GM21619 (cell line): ENCODE measurements around the gene ZBTB46.

ENCODE experiments used
- ATAC-seq: cut with Tn5 transposase; IDR thresholded peaks from one replicate; pipeline ENCODE4 v1.9.1; 2021; ENCODE audit not compliant: unreplicated experiment

ZBTB46 gene

DNA sequence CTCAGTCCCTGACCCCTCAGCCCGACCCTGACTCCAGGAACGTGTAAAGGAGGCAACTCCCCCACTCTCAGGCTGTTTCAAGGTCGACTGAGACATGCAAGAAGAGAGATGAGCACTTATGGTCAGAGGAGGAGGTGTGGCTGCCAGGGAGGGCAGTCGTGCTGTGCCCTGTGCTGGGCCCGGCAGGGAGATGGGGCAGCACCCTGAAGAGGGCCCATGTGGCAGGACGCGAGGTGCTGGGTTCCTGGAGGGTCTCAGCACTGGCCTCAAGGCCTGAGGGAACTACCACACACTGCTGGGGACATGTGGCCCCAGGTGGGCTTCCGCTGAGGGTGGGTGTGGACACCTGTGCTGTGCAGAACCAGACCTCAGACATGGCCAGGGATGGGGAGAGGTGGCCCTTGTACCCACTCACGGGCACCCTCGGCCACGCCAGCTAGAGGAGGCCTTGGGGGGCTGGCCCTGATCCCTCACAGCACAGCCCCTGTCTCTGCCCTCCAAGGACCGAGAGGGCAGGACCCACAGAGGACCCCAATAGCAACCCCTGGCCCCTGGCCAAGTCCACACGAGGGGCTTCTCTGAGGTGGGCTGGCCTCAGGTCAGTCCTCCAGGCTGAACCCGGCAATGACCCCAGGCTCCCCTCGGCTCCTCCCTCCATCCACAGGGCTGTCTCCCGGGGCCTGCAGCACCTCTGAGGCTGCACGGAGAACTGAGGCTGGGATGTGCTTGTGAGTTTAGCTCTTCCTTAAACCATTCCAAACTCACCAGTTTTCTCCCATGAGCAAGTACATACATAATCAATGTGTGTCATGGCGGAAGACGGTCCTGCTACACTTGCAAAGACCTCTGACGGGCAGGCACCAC lies 82.8 kb downstream of the ZBTB46 start:
- no peak for ATAC-seq

DNA sequence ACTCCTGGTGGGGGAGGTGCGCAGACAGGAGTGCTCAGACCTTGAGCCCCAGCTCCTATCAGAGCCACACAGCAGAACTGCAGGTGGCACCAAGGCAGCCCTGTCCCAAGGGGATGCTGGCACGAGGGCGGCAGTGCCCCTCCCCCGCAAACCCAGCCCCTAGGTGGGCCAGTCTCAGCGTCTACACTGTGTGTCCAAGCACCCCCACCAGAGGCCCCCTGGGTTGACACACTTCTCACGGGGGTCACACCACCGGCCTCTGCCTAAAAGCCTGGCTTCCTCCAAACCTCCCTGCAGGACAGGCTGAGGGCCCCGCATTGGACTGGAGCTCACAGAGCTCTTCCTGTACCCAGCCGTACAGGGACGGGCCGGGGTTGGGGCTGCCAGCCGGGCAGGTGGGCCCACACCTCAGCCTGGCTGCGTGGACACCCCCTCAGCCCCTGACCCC lies 83.4 kb downstream of the ZBTB46 start:
- ATAC-seq = no peak

DNA sequence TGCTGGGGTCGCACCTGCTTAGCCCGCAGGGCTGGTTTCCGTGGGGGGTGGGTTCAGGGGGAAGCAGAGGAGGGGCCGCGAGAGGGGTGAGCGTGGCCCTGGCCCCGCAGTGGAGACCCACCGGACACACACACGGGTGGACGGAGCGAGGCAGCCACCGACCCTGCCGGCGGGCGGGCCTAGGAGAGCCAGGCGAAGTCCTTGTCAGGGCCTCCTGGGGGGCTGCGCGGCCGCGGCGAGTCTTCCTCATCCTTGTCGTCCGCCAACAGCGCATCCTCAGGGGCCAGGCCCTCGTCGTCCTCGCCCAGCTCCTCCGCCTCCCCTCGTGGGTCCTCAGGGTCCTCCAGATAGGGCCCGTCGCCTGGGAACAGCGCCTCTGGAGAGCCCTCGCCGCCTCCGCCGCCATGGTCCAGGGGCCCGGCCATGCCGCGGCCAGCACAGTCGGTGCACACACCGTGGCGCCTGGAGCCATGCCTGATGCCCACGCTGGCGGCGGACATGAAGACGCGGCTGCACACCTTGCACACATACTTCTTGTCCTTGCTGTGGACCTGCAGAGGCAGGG lies 84.2 kb downstream of the ZBTB46 start:
- no peak for ATAC-seq

DNA sequence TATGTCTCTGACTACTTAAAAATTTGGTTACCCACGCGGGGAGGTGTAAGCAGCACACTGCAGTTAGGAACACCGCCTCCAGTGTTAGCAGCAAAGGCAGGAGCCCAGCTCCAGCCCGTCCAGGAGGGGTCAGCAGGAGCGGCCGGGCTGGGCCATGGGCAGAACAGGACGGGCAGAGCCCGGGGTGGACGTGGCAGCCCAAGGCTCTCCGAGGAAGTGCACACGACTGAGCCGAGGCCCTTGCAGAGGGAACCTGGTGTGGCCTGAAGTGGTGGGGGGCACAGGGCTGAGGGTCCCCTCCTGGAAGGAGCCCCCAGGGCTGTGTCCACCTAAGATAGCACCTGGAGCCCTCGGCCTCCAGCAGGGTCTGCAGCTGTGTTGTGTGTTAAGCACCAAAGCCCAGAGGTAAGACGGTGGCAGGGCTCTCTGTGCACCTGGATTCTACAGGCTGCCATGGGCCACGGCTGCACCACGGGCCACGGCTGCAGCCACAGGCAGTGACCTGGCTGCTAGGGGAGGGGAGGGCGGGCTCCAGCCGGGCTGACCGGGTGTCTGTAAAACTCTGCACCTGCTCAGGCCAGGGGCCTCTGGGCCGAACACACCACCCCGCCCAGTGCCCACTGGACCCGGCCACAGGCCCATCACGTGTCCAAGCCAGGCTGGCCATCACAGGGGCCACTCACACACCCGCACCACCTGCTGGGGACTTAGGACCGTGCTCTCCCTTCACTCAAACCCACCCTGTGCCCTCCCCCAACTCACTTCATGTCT lies 84.9 kb downstream of the ZBTB46 start:
- no peak for ATAC-seq

DNA sequence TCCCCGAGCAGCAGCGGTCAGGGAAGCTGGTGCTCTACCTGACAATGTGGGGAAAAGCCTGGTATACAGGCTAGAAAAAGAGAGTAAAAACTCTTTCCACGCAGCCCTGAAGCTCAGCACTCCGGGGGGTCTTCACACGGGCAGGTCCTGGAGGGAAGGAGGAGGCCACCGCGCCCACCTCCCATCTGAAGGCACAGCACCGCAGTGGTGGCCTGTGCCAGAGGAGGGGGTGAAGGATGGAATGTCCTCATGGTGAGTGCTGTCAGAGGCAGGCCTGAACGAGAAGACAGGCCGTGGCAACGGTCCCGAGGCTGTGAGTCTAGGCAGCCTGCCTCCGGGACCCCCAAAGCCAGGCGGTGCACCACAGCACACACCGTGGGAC lies 85.6 kb downstream of the ZBTB46 start:
- no peak for ATAC-seq

DNA sequence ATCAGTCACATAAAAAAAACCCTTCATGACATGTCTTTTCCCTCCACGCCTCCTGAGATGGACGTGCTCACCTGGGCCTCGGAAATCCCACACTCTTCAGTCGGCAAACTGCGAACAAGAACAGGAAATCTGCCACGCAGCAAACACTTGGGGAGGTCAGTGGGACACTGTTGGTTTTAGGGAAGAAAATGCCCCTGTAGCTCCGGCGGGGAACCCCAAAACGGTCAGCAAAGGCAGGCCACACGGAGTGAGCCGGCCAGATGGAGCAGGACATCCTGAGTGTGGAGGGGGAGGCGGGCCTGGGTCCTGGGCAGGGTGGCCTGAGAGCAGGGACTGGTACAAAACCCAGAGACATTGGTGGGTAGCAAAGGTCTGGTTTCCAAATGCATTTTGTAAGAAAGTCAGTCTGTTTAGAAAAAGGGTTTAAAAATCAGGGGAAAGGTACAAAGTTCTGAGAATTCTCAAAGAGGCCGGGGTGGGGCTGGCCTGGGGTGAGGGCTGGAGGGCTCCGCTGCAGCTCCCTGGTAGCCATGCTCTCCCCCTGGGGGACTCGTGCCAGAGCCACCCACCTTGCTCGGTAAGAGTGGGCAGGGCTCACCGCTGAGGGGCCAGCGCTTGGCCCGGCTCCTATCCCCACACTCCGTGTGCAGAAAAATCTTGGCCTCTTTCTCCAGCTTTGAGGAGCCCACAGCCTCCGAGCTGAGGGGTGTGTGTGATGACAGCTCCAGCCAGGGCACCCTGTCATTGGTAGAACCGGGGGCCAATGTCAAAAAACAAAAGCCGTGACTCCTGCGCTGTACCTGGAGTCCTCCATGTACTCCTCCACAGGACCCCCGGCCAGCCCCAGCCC lies 86.3 kb downstream of the ZBTB46 start:
- no peak for ATAC-seq

DNA sequence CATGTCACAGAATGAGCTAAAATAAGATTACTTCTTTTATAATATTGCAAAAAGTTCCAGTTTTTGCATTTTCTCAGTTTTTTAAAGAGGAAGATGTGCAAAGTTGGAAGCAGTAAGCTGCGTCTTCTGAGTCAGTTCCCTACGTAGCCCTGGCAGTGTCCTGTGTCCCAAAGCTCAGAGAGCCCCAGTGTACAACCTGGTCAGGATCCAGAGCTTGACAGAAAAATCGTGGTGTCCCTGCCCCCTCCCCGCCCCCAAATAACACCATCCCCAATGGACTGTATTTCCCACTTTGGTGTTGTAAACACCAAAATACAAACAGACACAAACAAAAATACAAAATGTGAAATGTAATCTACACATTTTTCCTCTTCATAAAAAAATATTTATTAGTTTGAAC lies 86.9 kb downstream of the ZBTB46 start:
- no peak for ATAC-seq

DNA sequence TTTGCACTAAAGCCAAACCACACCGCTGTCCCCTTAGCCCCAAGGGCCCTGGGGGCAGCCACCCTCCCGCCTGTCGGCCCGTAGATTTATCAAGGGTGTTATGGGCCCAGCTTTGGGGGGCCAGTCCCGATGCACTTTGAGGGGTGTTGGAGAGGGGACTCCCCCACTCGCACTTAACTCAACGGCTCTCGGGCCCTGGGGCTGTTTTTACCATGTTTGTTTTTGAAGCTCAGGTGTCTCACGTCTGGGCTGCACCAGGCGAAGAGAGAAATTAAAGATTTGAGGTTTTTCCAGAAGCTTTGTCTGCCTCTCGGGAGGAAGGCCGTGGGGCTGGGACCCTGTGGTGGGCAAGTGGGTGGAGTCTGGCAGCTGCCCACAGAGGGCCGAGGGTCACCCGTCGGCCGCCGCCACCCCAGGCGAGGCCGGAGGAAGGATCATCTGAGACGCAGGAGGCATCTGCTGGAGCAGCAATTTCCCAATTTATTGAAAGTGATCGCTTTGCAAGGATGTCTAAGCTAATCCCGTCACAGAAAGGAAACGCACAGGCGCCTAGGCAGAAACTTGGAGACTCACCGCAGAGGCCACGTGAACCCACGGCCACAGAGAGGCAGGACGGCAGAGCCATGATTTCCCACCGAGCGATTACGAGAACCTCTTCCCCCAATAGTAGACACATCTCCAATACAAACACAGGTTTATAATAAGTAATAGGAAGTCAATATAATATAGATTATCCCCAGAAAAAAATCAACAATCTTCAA lies 87.7 kb downstream of the ZBTB46 start:
- ATAC-seq = no peak

DNA sequence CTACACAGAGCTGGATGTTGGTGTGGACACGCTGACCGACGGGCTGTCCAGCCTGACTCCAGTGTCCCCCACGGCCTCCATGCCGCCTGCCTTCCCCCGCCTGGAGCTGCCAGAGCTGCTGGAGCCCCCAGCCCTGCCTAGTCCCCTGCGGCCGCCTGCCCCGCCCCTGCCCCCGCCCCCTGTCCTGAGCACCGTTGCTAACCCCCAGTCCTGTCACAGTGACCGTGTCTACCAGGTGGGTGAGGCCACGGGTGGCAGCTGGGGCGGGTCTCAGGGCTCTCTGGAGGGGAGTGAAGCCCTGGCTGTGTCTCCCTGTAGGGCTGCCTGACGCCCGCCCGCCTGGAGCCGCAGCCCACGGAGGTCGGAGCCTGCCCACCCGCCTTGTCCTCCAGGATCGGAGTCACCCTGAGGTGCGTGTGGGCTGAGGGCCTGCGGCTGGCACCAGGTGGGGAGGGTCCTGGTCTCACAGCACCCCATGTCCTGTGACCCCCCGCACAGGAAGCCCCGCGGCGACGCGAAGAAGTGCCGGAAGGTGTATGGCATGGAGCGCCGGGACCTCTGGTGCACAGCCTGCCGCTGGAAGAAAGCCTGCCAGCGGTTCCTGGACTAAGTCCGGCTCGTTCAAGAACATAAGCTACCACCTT lies 88.6 kb downstream of the ZBTB46 start:
- ATAC-seq = no peak

DNA sequence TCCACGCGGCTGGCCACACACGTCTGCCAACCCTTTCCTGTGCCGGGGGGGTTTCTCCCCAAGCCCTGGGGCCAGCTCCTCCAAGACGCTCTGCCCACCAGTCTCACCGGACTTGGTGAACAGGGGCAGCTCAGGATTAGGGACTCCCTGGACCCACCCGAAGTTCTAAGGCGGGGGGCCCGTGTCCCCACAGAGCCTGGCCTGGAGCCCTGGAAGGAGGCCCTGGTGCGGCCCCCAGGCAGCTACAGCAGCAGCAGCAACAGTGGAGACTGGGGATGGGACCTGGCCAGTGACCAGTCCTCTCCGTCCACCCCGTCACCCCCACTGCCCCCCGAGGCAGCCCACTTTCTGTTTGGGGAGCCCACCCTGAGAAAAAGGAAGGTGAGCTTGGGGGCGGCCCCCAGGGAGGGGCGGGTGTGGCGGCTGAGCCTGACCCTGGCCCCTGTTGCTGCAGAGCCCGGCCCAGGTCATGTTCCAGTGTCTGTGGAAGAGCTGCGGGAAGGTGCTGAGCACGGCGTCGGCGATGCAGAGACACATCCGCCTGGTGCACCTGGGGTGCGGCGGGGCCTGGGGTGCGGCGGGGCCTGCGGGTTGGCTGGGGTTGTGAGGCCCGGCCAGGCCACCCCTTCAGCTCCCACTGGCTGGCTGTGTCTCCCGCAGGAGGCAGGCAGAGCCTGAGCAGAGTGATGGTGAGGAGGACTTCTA lies 89.2 kb downstream of the ZBTB46 start:
- ATAC-seq = no peak

DNA sequence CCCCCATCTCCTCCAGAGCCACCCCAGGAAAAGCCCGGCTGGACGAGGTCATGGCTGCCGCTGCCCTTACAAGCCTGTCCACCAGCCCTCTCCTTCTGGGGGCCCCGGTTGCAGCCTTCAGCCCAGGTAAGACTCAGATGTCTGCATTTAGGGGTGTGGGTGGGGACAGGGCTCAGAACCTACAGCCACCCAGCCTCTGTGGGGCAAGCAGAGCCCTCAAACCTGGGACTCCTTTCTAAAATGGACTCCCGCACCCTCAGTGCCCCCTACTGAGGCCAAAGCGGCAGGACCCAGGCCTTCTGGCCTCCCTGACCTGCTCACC lies 89.7 kb downstream of the ZBTB46 start:
- ATAC-seq = no peak

DNA sequence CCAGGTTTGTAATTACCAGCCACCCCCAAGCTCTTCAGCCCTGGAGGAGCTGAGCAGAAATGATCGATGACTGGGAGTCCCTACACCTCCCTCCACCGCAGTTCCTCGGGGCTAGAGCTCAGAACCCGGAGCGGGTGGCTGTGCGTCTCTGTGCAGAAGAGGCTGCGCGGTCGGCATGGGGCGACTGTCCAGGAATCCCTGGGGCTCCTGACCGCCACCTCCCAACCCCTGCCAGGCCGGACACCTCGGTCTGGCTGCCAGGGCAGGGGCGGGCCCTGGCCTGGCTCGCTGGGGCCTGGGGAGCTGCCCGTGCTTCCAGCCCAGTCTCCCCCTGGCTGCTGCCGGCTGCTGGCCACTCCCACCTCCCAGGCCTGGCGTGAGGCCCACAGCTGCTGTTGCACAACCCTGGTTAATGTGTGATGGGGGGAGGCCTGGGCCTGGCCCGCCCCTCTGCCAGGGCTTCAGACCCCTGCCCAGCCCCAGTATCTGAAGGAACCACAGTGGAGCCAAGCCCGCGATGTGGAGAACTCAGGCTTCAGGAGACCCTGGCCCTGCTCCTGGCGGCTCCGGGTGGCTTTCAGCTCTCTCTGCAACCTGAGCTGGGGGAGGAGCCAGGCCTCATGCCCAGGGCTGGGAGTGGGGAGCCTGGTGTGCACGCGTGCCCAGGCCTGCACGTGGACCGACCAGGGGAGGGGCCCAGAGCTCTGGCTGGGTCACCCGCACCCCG lies 90.3 kb downstream of the ZBTB46 start:
- ATAC-seq = no peak

DNA sequence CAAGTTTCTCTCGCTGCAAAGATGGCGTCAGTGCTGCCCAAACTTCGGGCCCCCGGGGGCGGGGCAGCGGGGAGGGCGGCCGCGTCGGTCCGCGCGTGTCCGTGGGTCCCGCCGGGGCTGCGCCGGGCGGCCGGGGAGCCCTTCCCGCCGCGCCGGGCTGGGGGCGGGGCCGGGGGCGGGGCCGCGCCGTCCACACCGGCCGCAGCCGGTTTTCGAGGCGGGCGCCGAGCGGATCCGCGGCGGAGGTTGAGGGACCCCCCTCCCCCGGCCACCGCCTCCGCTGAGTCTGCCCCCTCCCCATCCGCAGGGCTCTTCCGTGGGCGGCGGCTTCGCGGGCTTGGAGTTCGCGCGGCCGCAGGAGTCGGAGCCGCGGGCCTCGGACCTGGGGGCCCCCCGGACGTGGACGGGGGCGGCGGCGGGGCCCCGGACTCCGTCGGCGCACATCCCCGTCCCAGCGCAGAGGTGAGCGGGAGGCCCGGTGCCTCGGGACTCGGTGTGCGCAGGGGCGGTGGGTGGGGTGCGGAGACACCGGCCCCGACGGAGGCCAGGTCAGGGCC lies 90.9 kb downstream of the ZBTB46 start:
- no peak for ATAC-seq

DNA sequence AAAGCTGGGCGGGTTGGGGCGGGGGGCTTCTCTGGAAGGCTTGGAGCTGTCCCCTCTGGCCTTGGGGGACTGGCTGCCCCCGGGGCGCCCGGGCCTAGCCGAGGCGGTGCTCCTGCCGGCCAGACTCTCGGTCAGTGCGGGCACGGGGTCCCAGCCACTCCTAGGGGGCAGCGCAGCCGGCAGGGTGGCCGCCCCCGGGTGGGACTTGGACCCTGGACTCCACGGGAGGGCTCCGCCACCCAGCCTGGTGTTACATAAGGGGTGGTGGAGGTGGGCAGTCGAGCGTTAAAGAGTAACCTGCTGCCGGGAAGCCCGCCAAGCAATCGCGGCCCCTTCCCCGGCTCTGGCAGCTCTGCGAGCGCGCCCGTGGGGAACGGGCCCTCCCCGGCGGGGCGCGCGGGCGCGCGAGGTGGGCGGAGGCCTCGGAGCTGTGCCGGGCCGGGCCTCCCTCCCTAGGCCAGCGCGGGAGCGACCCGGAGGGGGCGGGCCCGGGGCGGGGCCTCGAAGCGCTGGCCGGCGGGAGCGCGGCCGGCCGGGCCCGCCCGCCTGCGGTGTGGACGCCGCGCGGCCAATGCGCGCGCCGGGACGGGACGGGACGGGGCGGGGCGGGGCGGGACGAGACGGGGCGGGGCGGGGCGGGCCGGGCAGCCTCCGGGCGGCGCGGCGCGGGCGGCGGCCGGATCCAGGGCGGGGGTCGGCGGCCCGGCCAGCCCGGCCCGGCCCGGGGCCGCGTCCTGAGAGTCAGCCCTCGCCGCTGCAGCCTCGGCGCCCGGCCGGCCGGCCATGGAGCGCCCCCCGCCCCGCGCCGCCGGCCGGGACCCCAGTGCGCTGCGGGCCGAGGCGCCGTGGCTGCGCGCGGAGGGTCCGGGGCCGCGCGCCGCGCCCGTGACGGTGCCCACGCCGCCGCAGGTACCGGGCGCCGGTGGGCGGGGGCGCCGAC lies 91.7 kb downstream of the ZBTB46 start, which contains the start of gene SLC2A4RG:
Gene SLC2A4RG (plus strand): TSS at position 647 of the 940 bp plus-strand sequence. CDS start 137 bp downstream, at position 784.
- ATAC-seq = peak; percentile 38

DNA sequence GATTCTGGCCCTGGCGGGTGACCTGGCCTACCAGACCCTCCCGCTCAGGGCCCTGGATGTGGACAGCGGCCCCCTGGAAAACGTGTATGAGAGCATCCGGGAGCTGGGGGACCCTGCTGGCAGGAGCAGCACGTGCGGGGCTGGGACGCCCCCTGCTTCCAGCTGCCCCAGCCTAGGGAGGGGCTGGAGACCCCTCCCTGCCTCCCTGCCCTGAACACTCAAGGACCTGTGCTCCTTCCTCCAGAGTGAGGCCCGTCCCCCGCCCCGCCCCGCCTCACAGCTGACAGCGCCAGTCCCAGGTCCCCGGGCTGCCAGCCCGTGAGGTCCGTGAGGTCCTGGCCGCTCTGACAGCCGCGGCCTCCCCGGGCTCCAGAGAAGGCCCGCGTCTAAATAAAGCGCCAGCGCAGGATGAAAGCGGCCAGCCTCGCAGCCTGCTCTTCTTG lies 92.4 kb downstream of the ZBTB46 start:
- no peak for ATAC-seq

DNA sequence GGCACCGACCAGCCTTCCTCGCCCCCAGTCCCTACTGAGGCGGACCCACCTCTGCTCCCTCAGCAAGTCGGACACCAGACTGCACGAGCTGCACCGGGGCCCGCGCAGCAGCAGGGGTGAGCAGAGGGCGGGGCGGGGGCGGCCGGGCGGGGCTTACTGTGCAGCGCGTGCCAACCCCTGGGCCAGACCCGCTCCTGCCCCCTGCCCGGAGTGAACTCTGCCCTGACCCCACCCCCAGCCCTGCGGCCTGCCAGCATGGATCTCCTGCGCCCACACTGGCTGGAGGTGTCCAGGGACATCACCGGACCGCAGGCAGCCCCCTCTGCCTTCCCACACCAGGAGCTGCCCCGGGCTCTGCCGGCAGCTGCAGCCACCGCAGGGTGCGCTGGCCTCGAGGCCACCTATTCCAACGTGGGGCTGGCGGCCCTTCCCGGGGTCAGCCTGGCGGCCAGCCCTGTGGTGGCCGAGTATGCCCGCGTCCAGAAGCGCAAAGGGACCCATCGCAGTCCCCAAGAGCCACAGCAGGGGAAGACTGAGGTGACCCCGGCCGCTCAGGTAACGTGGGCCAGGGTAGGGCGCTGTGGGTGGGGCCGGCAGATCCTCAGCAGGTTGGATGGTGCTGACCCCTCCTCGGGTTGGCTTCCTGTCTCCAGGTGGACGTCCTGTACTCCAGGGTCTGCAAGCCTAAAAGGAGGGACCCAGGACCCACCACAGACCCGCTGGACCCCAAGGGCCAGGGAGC lies 92.9 kb downstream of the ZBTB46 start:
- ATAC-seq = no peak

DNA sequence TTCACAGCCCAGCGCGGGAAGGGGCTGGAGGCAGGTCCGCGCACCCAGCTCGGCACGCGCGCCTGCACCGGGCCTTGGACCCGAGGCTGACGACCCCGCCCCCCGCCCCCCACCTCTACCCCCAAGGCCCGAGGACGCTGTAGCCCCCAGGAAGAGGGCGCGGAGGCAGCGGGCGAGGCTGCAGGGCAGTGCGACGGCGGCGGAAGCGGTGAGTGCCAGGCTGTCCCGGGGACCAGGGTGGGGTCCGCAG lies 93.4 kb downstream of the ZBTB46 start:
- no peak for ATAC-seq
